NCI-H446 treated with DMSO at 0.1 percent for 48 hours (cell line): Measurements from ENCODE around the gene RGS1.
"Not testable (repeated sequence)": the region's sequence is repeated elsewhere in the genome, so short reads cannot be mapped to it uniquely, and the experiment has no call there.

Experiments used
- DNase-seq: peaks from one replicate; lab custom pipeline; 2025; lab: John Stamatoyannopoulos, UW

RGS1 gene

GRCh38 chr1:192575499-192576189 lies at the start of gene RGS1:
TSS of gene RGS1 (plus strand) at chr1:192575773. CDS start at chr1:192575793, 20 bp downstream.
- DNase-seq: no peak

GRCh38 chr1:192527111-192527795 lies 48.3 kb upstream of the RGS1 start:
- DNase-seq: no peak

GRCh38 chr1:192527950-192528349 lies 47.6 kb upstream of the RGS1 start:
- no peak for DNase-seq

- no peak for DNase-seq
Observed at GRCh38 chr1:192529031-192529755, 46.4 kb upstream of the RGS1 start.

- DNase-seq: no peak
Observed at GRCh38 chr1:192529811-192530210, 45.8 kb upstream of the RGS1 start.

- DNase-seq: no peak
Observed at GRCh38 chr1:192530254-192530653, 45.3 kb upstream of the RGS1 start.

- not testable (repeated sequence) for DNase-seq
Observed at GRCh38 chr1:192531037-192531703, 44.4 kb upstream of the RGS1 start.

- no peak for DNase-seq
Observed at GRCh38 chr1:192534666-192535065, 40.9 kb upstream of the RGS1 start.

GRCh38 chr1:192535916-192536664 lies 39.5 kb upstream of the RGS1 start:
- no peak for DNase-seq

GRCh38 chr1:192538407-192539296 lies 36.9 kb upstream of the RGS1 start:
- no peak for DNase-seq

GRCh38 chr1:192539297-192540092 lies 36.1 kb upstream of the RGS1 start:
- no peak for DNase-seq

GRCh38 chr1:192543445-192543844 lies 32.1 kb upstream of the RGS1 start:
- no peak for DNase-seq

GRCh38 chr1:192545896-192546521 lies 29.6 kb upstream of the RGS1 start:
- no peak for DNase-seq

GRCh38 chr1:192546596-192547190 lies 28.9 kb upstream of the RGS1 start:
- DNase-seq: no peak

GRCh38 chr1:192547501-192547900 lies 28.1 kb upstream of the RGS1 start:
- no peak for DNase-seq

- DNase-seq: no peak
Observed at GRCh38 chr1:192549937-192550336, 25.6 kb upstream of the RGS1 start.

GRCh38 chr1:192550922-192551534 lies 24.5 kb upstream of the RGS1 start:
- no peak for DNase-seq

GRCh38 chr1:192552760-192553191 lies 22.8 kb upstream of the RGS1 start:
- no peak for DNase-seq
